Neural cell (in vitro differentiated cells): ENCODE results near the gene RFX3. TPM values are rescaled to one million over a fixed set of nuclear protein-coding genes. Genes with fewer than 3 reads are reported as not detected.

Experiments
- H2AFZ ChIP-seq: fragments of 200-600, 300-800 bp; sonication (generic), shearing (Covaris generic); 2 replicates; pipeline ENCODE4 v1.6.0; 2014; ENCODE audit warnings: low read depth, mild to moderate bottlenecking, antibody characterized with exemption, low read length, moderate library complexity
- H3F3A ChIP-seq: fragments of 200-600 bp; shearing (Covaris generic); 2 replicates; pipeline ENCODE4 v1.6.1; 2016; ENCODE audit warnings: mild to moderate bottlenecking, moderate library complexity, mixed read lengths, antibody characterized with exemption, low read length; ENCODE audit not compliant: insufficient read depth, poor library complexity, severe bottlenecking
- H3K27ac ChIP-seq: fragments of 200-600, 300-800 bp; sonication (generic), shearing (Covaris generic); 2 replicates; pipeline ENCODE4 v1.5.1; 2014; ENCODE audit warnings: mild to moderate bottlenecking, low read length, moderate library complexity
- H3K27me3 ChIP-seq: fragments of 300-800, 200-600 bp; sonication (generic), shearing (Covaris generic); 2 replicates; pipeline ENCODE4 v1.6.0; 2014; ENCODE audit warnings: mild to moderate bottlenecking, low read depth, low read length, moderate library complexity; ENCODE audit not compliant: insufficient read depth
- H3K36me3 ChIP-seq: fragments of 300-800, 200-600 bp; sonication (generic), shearing (Covaris generic); 2 replicates; pipeline ENCODE4 v1.5.1; 2014; ENCODE audit warnings: mild to moderate bottlenecking, antibody characterized with exemption, low read length, moderate library complexity; ENCODE audit not compliant: insufficient read depth
- H3K4me2 ChIP-seq: fragments of 300-800, 200-600 bp; sonication (generic), shearing (Covaris generic); 2 replicates; pipeline ENCODE4 v1.6.0; 2014; ENCODE audit warnings: mild to moderate bottlenecking, low read length
- H3K4me3 ChIP-seq: fragments of 300-800, 200-600 bp; sonication (generic), shearing (Covaris generic); 2 replicates; pipeline ENCODE4 v1.5.1; 2014; ENCODE audit warnings: mild to moderate bottlenecking, low read length, moderate library complexity
- H3K79me2 ChIP-seq: fragments of 200-600 bp; shearing (Covaris generic); replicated peaks from 2 replicates; pipeline ENCODE4 v1.6.0; 2014; ENCODE audit warnings: mild to moderate bottlenecking, low read length, moderate library complexity; ENCODE audit not compliant: insufficient read depth
- H3K9ac ChIP-seq: fragments of 300-800, 200-600 bp; sonication (generic), shearing (Covaris generic); 2 replicates; pipeline ENCODE4 v1.6.1; 2016; ENCODE audit warnings: mild to moderate bottlenecking, low read length, mixed read lengths
- H3K9me2 ChIP-seq: fragments of 200-600 bp; shearing (Covaris generic); 2 replicates; pipeline ENCODE4 v1.6.1; 2016; ENCODE audit warnings: mild to moderate bottlenecking, low read length, mixed read lengths; ENCODE audit not compliant: insufficient read depth
- H3K9me3 ChIP-seq: fragments of 200-600, 300-800 bp; sonication (generic), shearing (Covaris generic); 2 replicates; pipeline ENCODE4 v1.6.1; 2016; ENCODE audit warnings: mild to moderate bottlenecking, mixed run types, low read length, moderate library complexity, mixed read lengths
- H4K20me1 ChIP-seq: fragments of 200-600 bp; shearing (Covaris generic); 2 replicates; pipeline ENCODE4 v1.6.1; 2016; ENCODE audit warnings: mild to moderate bottlenecking, mixed run types; ENCODE audit not compliant: insufficient read depth
- EP300 ChIP-seq: fragments of 450-650 bp; conservative IDR thresholded peaks from 2 replicates; pipeline ENCODE4 v1.6.1; 2014; ENCODE audit warnings: antibody characterized with exemption, mild to moderate bottlenecking, moderate library complexity; ENCODE audit not compliant: poor library complexity, severe bottlenecking
- EZH2 ChIP-seq: fragments of 200-600, 300-800 bp; shearing (Covaris generic), sonication (generic); IDR thresholded peaks from 2 replicates; pipeline ENCODE4 v1.6.1; 2014; ENCODE audit warnings: antibody characterized with exemption, low read length, borderline replicate concordance, mild to moderate bottlenecking; ENCODE audit not compliant: insufficient read depth, poor library complexity, severe bottlenecking
- MXI1 ChIP-seq: fragments of 450-650 bp; conservative IDR thresholded peaks from 2 replicates; pipeline ENCODE4 v1.6.1; 2014; ENCODE audit warnings: antibody characterized with exemption, mild to moderate bottlenecking; ENCODE audit not compliant: poor library complexity, severe bottlenecking
- POLR2AphosphoS5 ChIP-seq: IDR thresholded peaks from 2 replicates; pipeline ENCODE4 v1.6.1; 2012
- RAD21 ChIP-seq: fragments of 450-650 bp; conservative IDR thresholded peaks from 2 replicates; pipeline ENCODE4 v1.6.1; 2014; ENCODE audit warnings: antibody characterized with exemption, mild to moderate bottlenecking, moderate library complexity
- SMC3 ChIP-seq: fragments of 450-650 bp; conservative IDR thresholded peaks from 2 replicates; pipeline ENCODE4 v1.6.1; 2014; ENCODE audit warnings: antibody characterized with exemption, mild to moderate bottlenecking, moderate library complexity; ENCODE audit not compliant: poor library complexity
- TAF1 ChIP-seq: IDR thresholded peaks from 2 replicates; pipeline ENCODE4 v1.6.1; 2012; ENCODE audit warnings: low read depth
- polyA plus RNA-seq: library from polyadenylated mRNA; depleted of rRNA; stranded (reverse); fragments of >200 nt; gene quantifications from 2 replicates; pipeline ENCODE4 v1.2.3, GENCODE V29; 2014
- TF ChIP-seq, protein P1 (sequence below): fragments of 450-650 bp; IDR thresholded peaks from 2 replicates; pipeline ENCODE4 v1.5.1; 2014; ENCODE audit warnings: antibody characterized with exemption, mild to moderate bottlenecking, moderate library complexity; ENCODE audit not compliant: poor library complexity, severe bottlenecking
- TF ChIP-seq, protein P2 (sequence below): IDR thresholded peaks from 2 replicates; pipeline ENCODE4 v1.6.1; 2012; ENCODE audit warnings: borderline replicate concordance

RFX3 gene
- polyA plus RNA-seq, 1 donor from 2014 or later = 27.6 TPM

GRCh38 chr9:3515405-3515804 is 10.4 kb downstream of the RFX3 start:
- H3K4me3 ChIP-seq = no peak overlapping the region
- H2AFZ ChIP-seq = no peak overlapping the region
- no peaks in the 10 kb centered on the region for H3F3A ChIP-seq
- H3K4me2 ChIP-seq = no peak overlapping the region
- H3K27me3 ChIP-seq = no peaks in the 10 kb centered on the region
- no peaks in the 10 kb centered on the region for H3K9me2 ChIP-seq
- H3K79me2 ChIP-seq = peaks cover 91% of the 10 kb centered on the region
- TF ChIP-seq, protein P1, sequence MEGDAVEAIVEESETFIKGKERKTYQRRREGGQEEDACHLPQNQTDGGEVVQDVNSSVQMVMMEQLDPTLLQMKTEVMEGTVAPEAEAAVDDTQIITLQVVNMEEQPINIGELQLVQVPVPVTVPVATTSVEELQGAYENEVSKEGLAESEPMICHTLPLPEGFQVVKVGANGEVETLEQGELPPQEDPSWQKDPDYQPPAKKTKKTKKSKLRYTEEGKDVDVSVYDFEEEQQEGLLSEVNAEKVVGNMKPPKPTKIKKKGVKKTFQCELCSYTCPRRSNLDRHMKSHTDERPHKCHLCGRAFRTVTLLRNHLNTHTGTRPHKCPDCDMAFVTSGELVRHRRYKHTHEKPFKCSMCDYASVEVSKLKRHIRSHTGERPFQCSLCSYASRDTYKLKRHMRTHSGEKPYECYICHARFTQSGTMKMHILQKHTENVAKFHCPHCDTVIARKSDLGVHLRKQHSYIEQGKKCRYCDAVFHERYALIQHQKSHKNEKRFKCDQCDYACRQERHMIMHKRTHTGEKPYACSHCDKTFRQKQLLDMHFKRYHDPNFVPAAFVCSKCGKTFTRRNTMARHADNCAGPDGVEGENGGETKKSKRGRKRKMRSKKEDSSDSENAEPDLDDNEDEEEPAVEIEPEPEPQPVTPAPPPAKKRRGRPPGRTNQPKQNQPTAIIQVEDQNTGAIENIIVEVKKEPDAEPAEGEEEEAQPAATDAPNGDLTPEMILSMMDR = no peak
- TF ChIP-seq, protein P2, sequence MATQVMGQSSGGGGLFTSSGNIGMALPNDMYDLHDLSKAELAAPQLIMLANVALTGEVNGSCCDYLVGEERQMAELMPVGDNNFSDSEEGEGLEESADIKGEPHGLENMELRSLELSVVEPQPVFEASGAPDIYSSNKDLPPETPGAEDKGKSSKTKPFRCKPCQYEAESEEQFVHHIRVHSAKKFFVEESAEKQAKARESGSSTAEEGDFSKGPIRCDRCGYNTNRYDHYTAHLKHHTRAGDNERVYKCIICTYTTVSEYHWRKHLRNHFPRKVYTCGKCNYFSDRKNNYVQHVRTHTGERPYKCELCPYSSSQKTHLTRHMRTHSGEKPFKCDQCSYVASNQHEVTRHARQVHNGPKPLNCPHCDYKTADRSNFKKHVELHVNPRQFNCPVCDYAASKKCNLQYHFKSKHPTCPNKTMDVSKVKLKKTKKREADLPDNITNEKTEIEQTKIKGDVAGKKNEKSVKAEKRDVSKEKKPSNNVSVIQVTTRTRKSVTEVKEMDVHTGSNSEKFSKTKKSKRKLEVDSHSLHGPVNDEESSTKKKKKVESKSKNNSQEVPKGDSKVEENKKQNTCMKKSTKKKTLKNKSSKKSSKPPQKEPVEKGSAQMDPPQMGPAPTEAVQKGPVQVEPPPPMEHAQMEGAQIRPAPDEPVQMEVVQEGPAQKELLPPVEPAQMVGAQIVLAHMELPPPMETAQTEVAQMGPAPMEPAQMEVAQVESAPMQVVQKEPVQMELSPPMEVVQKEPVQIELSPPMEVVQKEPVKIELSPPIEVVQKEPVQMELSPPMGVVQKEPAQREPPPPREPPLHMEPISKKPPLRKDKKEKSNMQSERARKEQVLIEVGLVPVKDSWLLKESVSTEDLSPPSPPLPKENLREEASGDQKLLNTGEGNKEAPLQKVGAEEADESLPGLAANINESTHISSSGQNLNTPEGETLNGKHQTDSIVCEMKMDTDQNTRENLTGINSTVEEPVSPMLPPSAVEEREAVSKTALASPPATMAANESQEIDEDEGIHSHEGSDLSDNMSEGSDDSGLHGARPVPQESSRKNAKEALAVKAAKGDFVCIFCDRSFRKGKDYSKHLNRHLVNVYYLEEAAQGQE = no peak
- no peak for TF ChIP-seq TAF1
- TF ChIP-seq POLR2AphosphoS5 = no peak
- no peak for TF ChIP-seq SMC3
- no peak for TF ChIP-seq MXI1
- TF ChIP-seq RAD21 = no peak
- no peak for TF ChIP-seq EP300
- no peak for TF ChIP-seq EZH2
- H3K36me3 ChIP-seq = no peaks in the 10 kb centered on the region
- H3K9me3 ChIP-seq = no peaks in the 10 kb centered on the region
- H3K9ac ChIP-seq = no peak overlapping the region
- H3K27ac ChIP-seq = no peak overlapping the region
- H4K20me1 ChIP-seq = no peaks in the 10 kb centered on the region

- no peaks in the 10 kb centered on the region for H3K9me2 ChIP-seq
- H2AFZ ChIP-seq = no peak overlapping the region
- H3K4me3 ChIP-seq = no peak overlapping the region
- no peaks in the 10 kb centered on the region for H3F3A ChIP-seq
- no peak overlapping the region for H3K9ac ChIP-seq
- no peak overlapping the region for H3K4me2 ChIP-seq
- no peaks in the 10 kb centered on the region for H3K36me3 ChIP-seq
- peaks cover 89% of the 10 kb centered on the region for H3K79me2 ChIP-seq
- H3K9me3 ChIP-seq = no peaks in the 10 kb centered on the region
- H3K27ac ChIP-seq = no peak overlapping the region
- no peaks in the 10 kb centered on the region for H4K20me1 ChIP-seq
- H3K27me3 ChIP-seq = no peaks in the 10 kb centered on the region
- TF ChIP-seq EP300 (peak; percentile 62), MXI1 (no peak), SMC3 (no peak), EZH2 (no peak), TAF1 (no peak), RAD21 (no peak), POLR2AphosphoS5 (no peak)
Observed at GRCh38 chr9:3514786-3515185, 11.0 kb downstream of the RFX3 start.
